ENCODE data around the gene GLRA3. TPM values are rescaled to one million over a fixed set of nuclear protein-coding genes. Genes with fewer than 3 reads are reported as not detected.

GLRA3 gene
- total and polyA plus RNA-seq, 8 donors: 0.03 to 0.11 (median 0.04) TPM; not detected in 3

DNA sequence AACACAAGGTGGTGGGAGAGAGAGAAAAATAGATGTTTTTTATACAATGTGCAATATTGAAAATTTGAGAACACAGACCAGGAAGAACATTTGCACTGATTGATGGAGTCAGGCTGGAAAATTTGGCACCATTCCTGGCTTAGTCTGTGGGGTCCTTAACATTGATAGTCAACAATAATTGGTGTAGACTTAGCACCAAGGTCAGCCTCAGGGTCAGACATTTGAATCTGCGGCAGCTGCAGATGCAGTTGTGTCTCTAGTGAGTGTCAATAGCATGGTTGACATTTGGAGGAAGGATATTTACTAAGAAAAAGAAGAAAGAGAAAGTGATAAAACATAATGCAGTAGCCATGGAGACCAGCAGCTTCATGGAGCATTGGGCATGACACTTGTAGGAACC is 31.5 kb upstream of the GLRA3 start:
- intact Hi-C loops (cut with DNase I): no loop called here
- H3K4me1 ChIP-seq: no peaks in the 10 kb centered on the region
- H3K4me3 ChIP-seq: no peak overlapping the region
- no peak for DNase-seq
- H3K27me3 ChIP-seq: no peaks in the 10 kb centered on the region
- peaks cover 0 to 2% of the 10 kb centered on the region in 2 donors for H3K9me3 ChIP-seq
- H3K27ac ChIP-seq: no peak overlapping the region
- TF ChIP-seq, protein P1, sequence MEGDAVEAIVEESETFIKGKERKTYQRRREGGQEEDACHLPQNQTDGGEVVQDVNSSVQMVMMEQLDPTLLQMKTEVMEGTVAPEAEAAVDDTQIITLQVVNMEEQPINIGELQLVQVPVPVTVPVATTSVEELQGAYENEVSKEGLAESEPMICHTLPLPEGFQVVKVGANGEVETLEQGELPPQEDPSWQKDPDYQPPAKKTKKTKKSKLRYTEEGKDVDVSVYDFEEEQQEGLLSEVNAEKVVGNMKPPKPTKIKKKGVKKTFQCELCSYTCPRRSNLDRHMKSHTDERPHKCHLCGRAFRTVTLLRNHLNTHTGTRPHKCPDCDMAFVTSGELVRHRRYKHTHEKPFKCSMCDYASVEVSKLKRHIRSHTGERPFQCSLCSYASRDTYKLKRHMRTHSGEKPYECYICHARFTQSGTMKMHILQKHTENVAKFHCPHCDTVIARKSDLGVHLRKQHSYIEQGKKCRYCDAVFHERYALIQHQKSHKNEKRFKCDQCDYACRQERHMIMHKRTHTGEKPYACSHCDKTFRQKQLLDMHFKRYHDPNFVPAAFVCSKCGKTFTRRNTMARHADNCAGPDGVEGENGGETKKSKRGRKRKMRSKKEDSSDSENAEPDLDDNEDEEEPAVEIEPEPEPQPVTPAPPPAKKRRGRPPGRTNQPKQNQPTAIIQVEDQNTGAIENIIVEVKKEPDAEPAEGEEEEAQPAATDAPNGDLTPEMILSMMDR (IDR thresholded peaks at IDR 0.05): no peak
- ATAC-seq: no peak
- H3K36me3 ChIP-seq: no peaks in the 10 kb centered on the region

DNA sequence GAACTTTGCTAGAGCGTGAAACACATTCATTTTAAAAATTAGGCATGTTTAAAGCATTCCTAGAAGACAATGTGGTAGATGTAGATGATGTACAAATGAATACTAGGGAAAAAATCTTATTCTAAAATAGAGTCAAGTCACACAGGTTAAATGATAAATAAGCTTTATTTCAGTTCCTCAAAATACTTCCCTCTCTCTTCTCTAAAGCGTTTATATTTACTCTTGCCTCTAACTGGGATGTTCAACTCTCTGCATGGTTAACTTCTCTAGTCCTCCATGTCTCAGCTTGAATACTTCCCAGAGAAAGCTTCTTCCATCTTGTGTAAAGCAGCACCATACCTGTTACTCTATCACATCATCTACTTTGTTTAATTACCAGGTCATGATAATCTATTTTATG is 30.9 kb upstream of the GLRA3 start:
- Histone ChIP-seq H3K4me3 (no peak overlapping the region), H3K9me3 (peaks cover 0 to 2% of the 10 kb centered on the region in 2 donors), H3K27me3 (no peaks in the 10 kb centered on the region), H3K36me3 (no peaks in the 10 kb centered on the region), H3K4me1 (no peaks in the 10 kb centered on the region), H3K27ac (no peak overlapping the region)
- TF ChIP-seq, protein P1 (IDR thresholded peaks at IDR 0.05): no peak
- intact Hi-C loops (cut with DNase I): no loop called here
- no peak for ATAC-seq
- DNase-seq: no peak

DNA sequence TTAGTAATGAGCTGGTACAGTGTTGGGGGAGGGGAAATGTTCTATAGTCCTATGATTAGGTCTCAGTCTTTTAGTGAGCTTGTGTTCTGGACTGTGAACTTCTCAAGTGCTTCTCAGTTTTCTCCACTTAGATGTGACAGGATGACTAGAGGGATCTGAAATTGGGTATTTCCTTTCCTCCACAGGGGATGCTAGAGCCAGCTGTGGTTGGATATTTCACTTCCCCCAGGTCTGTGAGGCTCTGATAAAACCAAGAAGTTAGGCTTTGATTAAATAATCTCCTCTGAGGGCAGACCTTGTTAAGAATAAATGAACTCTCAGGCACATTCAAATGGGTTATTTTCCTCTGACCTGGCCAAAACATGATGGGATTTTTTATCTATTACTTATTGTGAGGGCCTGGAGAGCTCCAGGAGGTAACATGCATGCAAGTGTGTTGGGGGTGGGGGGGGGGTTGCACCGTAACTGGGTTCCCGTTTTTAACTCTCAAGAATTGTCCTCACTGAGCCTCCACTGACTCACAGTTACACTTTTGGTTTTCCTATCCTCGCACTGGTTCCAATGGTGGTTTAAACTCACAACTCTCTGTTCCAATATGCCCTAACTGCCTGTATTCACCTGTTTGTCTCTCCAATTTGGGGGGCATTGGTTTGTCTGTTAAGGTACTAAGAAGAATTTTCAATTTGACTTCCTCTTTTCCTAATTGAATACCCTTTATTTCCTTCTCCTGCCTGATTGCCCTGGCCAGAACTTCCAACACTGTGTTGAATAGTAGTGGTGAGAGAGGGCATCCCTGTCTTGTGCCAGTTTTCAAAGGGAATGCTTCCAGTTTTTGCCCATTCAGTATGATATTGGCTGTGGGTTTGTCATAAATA is 28.1 kb upstream of the GLRA3 start:
- H3K4me1 ChIP-seq: no peaks in the 10 kb centered on the region
- no peak for DNase-seq
- no peaks in the 10 kb centered on the region for H3K27me3 ChIP-seq
- TF ChIP-seq, protein P1 (IDR thresholded peaks at IDR 0.05): no peak
- no peaks in the 10 kb centered on the region for H3K36me3 ChIP-seq
- H3K4me3 ChIP-seq: no peak overlapping the region
- no peak overlapping the region for H3K27ac ChIP-seq
- H3K9me3 ChIP-seq: peaks cover 0 to 2% of the 10 kb centered on the region in 2 donors
- no peak for ATAC-seq
- intact Hi-C loops (cut with DNase I): no loop called here

DNA sequence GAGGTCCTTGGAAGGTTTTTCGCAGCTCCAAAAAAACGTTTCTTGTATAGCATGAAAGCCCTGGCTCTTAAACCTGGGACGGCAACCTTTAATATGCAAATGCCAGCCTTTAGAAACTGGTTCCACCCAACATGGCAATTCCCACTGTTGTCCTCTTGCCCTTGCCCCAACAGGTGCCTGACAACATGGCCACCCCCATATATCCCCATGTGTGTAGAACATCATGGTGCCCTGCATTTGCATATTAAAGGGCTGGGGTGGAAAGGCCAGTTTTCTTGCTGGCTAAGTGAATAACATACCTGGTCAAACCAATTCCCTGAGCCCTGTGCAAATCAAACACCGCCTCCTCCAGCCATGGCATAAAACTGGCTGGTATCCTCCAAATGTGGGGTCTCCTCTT is 26.0 kb upstream of the GLRA3 start:
- peaks cover 0 to 2% of the 10 kb centered on the region in 2 donors for H3K9me3 ChIP-seq

DNA sequence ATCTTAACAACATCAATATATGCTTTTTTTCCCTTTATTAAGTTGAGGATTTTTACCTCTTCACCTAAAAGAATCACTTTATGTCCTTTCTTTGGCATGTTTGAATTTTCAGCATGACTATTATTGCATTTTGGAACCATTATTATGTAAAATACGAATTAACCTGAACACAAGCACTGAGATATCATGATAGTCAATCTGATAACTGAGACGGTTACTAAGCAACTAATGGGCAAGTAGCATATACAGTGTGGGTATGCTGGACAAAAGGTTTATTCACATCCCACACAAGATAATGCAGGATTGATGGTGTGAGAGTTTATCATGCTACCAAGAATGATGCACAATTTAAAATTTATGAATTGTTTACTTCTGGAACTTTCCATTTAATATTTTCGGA is 24.6 kb upstream of the GLRA3 start:
- Histone ChIP-seq H3K36me3 (no peaks in the 10 kb centered on the region), H3K4me3 (no peak overlapping the region), H3K9me3 (no peaks in the 10 kb centered on the region), H3K4me1 (no peaks in the 10 kb centered on the region), H3K27ac (no peak overlapping the region), H3K27me3 (no peaks in the 10 kb centered on the region)
- ATAC-seq (no peak), DNase-seq (no peak)
- TF ChIP-seq, protein P1 (IDR thresholded peaks at IDR 0.05): no peak
- intact Hi-C loops (cut with DNase I): no loop called here

More for the DNA sequence above, 26.0 kb upstream of the GLRA3 start:
- TF ChIP-seq, protein P1 (IDR thresholded peaks at IDR 0.05): no peak
- ATAC-seq (no peak), DNase-seq (no peak)
- Histone ChIP-seq H3K4me1 (no peaks in the 10 kb centered on the region), H3K36me3 (no peaks in the 10 kb centered on the region), H3K27me3 (no peaks in the 10 kb centered on the region), H3K4me3 (no peak overlapping the region), H3K27ac (no peak overlapping the region)
- intact Hi-C loops (cut with DNase I): no loop called here
